SKM-1 (cell line): ENCODE measurements around the gene TOR4A.

Experiments
- DNase-seq: peaks from one replicate; lab custom pipeline; 2025; ENCODE audit not compliant: unreplicated experiment; lab: John Stamatoyannopoulos, UW

TOR4A gene

DNA sequence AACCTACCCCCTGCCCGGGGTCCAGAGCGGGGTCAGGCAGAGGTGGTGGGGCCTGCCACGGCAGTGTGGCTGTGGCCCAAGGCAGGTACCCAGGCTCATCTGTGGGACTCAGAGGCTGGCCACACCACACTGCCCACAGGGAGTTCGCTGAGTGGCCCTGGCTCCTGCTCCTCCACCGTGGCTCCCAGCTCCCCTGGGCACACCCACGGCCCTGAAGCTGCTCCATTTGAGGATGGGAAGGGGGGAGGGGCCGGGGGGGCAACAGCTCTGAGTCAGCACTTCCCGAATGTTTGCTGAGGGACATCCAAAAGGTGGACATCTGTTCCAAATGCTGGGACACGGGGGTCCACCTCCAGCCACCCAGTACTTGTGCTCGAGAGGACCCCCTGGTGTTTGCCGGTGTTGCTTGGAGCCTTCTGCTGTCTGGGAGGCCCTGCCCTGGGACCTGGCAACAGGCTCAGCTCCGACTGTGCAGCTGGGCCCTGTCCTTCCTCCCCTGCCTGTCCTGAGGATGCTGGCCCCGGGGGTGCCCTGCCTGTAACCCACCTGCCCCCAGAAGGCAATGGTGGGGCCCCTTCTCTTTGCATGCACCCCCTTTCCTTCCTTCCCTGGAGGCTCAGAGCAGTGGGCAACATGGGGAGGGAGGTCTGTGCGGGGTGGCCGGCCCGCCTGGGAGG, 27.0 kb downstream of the TOR4A start:
- no peak for DNase-seq

- DNase-seq: no peak
These were observed 27.7 kb downstream of the TOR4A start for GRCh38 chr9:137305060-137305797.

DNA sequence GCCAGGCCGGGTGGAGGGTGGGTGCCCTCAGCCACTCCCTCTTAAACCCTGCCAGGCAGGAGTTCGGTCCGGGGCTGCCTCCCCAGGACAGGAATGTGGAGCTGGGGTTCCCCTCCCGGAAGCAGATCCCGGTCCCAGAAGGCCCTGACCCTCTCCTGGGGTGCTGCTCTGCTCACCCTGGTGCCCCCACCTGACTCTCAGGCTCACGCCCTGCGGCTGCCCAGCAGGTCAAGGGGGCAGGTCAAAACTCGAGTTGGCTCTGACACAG, 28.2 kb downstream of the TOR4A start:
- DNase-seq: no peak

- no peak for DNase-seq
These were observed 28.7 kb downstream of the TOR4A start for GRCh38 chr9:137306066-137306849.

DNA sequence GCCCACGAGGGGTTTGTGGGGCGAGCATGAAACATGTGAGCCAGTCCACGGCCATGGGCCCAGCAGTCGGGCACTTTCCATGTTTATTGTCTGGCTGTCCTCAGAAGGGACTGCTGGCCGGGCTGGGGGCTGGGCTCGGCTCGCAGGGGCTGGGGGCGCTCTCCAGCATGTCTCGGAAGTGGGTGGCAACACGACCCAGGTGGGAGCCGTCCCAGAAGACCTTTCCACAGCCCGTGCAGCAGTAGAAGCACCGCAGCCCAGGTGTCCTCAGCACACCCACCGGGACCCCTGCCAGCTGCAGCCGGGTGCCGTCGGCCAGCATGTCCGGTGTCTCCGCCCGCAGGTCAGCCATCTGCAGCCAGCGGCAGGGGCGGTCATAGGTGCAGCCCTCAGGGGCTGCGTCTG, 29.3 kb downstream of the TOR4A start:
- DNase-seq: no peak

DNA sequence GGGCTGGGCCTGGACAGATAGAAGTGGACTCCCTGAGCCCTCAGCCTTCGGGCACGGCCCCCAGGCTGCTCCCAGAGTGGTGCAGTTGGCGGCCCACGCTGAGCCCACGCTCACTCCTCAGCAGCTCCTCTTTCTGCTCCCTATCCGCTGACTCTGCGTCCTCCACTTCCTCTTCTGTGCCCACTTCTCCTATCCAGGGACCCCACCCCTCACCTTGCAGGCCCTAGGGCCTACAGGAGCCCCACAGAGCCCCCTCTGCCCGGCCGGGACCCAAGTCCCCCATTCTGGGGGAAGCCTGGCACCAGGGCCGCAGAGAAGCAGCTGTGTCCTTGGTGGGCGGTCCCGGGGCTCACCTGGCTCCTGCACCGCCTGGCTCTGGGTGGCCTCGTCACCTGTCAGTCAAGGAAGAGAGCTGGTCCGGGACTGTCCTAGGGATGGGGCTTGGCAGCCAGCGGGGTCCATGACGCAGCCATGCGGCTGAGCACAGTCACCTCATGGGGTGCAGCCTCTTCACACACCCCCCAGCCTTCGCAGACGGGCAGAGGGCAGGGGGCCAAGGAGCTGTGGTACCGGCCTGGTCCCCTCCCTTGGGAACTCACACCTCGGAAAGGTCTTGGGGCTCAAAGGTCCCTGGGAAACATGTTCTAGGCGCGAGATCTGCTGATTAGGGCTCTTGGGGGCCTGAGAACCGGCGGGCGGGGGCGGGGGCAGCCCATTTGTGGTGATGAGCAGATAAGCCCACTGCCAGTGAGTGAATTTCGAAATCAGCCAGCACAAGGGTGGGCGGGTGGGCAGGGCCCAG, 29.9 kb downstream of the TOR4A start:
- DNase-seq: no peak

GRCh38 chr9:137308057-137308619, 30.6 kb downstream of the TOR4A start:
- no peak for DNase-seq

- DNase-seq: no peak
These were observed 32.1 kb downstream of the TOR4A start for GRCh38 chr9:137309368-137310188.

GRCh38 chr9:137310189-137311052, 32.9 kb downstream of the TOR4A start:
- no peak for DNase-seq

- DNase-seq: no peak
These were observed 33.9 kb downstream of the TOR4A start for GRCh38 chr9:137311171-137311985.

GRCh38 chr9:137311986-137312851, 34.7 kb downstream of the TOR4A start:
- DNase-seq: no peak

- no peak for DNase-seq
These were observed 35.4 kb downstream of the TOR4A start for GRCh38 chr9:137312852-137313325.

GRCh38 chr9:137313326-137313936, 35.9 kb downstream of the TOR4A start:
- no peak for DNase-seq

DNA sequence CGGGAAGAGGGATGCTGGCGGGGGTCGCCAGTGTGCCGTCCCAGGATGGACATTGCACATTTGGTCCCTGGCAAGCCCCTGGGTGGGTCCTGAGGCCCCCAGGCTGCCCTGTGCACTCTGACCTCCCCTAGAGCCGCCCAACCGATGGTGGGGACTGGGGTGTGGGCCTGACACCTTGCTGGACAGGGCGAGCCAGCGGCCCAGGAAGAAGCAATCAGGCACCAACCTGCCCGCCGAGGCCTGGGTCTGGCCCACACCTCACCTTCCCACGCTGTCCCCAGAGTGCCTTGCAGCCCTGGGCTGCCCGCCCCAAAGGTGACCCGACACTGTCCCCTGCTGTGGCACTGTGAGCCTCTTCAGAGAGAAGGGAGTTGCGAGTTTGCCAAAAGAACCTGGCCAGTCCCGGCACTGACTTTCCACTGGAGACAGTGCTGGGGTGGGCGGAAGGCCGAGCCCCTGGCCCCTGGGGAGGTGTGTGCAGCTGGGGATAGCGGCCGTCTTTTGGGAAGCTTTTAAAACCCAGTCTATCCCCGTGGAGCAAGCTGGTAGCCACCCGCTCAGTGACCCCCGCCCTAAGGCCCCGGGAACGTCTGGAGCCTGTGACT, 36.5 kb downstream of the TOR4A start:
- no peak for DNase-seq

DNA sequence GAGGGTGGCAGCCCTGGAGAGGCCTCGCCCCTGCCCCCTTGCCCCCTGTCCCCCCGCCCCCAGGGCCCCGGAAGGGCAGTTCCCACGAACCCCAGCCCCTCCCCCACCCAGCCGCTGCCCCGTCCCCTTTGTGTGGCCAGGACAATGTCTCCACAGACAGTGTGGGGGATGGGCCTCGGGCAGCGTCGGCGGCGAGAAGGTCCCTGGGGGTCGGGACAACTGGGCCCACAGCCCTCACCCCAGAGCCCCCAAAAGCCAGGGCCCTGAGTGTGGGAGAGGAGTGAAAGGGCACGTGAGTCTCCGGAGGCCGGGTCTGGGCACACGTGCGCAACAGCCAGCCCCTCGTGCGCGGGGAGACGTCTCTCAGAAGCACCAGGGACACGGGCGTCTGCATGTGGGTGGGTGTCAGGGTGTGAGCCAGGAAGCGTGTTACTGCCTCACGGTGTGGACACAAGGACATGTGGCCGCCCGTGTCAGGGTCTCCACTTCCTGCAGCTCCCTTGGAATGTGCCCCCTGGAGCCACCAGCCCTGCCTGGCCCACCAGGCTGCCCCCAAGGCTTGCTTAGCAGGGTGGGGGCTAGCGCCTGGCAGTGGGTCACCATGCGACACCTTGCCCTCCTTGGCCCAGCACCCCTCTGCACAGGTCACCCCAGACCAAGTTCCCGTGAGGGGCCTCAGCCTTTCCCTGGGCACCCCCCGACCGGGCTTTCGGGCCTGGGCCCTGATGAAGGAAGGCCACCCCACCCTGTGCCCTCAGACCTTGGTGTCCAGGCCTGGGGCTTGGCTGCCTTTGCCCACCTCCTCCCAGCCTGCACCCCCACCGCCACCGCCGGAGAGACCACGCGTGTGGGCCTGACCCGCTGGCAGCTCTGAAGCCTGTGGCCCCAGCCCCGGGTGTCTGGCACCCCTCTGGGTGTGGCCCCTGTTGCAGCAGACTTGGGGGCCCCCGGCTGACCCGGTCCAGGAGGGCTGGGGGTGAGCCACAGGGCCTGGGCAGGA, 37.3 kb downstream of the TOR4A start:
- no peak for DNase-seq
